ENCODE data around the gene LZTS3.

- no peak for TF ChIP-seq CTCF (conservative IDR thresholded peaks at IDR 0.05; ENCODE audit: low read depth, low read length)
- no peak for TF ChIP-seq EZH2phosphoT487 (IDR thresholded peaks at IDR 0.05; ENCODE audit: borderline replicate concordance, low read length)
- no peak for TF ChIP-seq EZH2 (IDR thresholded peaks at IDR 0.05; ENCODE audit: low read length, unreplicated experiment)
These were observed 17.3 kb upstream of the LZTS3 start for GRCh38 chr20:3190681-3191111.
